Thyroid gland (tissue), 4 donors: ENCODE data around the gene C9orf50.

Experiments
- CTCF ChIP-seq, 6 experiments: fragments of 200-600 bp in 3 of 6; fragments of 450-650 bp in 3 of 6; sonication (generic) in 3 of 6; IDR thresholded peaks; one replicate each; pipeline ENCODE4 v1.5.1; 2016 to 2019; ENCODE audit warnings: antibody characterized with exemption in 6 of 6, mild to moderate bottlenecking in 2 of 6, inconsistent platforms in 1 of 6, moderate library complexity in 1 of 6
- POLR2A ChIP-seq, 2 donors: fragments of 450-650 bp; IDR thresholded peaks; one replicate each; pipeline ENCODE4 v1.6.1; 2017; ENCODE audit warnings: antibody characterized with exemption in 2 of 2, mild to moderate bottlenecking in 2 of 2, moderate library complexity in 1 of 2

- TF ChIP-seq CTCF (IDR thresholded peaks at IDR 0.05): no peak
- TF ChIP-seq POLR2A (IDR thresholded peaks at IDR 0.05): no peak
Observed at GRCh38 chr9:129666575-129666974, 45.7 kb upstream of the C9orf50 start.
